GM12873 (cell line): Measurements from ENCODE around the gene SUPT20HL2.

Experiments
- TF ChIP-seq, protein P1 (sequence below): IDR thresholded peaks from 2 replicates; pipeline ENCODE4 v1.5.1; 2012; ENCODE audit warnings: low read depth, mild to moderate bottlenecking, moderate library complexity, low read length, control low read depth; ENCODE audit not compliant: insufficient read depth; ENCODE audit errors: missing control alignments

The SUPT20HL2 gene

DNA sequence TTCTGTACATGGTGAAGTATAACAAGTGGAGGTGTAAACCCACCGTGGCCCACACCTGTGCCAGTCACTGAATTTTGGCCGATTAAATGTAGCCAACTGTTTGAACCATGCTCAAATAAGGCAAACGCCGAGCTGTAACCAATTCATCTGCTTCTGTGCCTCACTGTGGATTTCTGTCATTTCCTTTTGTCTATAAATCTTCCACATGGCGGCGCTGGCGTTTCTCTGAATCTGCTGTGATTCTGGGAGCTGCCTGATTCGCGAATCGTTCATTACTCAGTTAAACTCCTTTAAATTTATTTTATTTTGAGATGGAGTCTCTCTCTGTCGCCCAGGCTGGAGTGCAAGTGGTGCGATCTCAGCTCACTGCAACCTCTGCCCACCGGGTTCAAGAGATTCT is 19.2 kb downstream of the SUPT20HL2 start:
- TF ChIP-seq, protein P1, sequence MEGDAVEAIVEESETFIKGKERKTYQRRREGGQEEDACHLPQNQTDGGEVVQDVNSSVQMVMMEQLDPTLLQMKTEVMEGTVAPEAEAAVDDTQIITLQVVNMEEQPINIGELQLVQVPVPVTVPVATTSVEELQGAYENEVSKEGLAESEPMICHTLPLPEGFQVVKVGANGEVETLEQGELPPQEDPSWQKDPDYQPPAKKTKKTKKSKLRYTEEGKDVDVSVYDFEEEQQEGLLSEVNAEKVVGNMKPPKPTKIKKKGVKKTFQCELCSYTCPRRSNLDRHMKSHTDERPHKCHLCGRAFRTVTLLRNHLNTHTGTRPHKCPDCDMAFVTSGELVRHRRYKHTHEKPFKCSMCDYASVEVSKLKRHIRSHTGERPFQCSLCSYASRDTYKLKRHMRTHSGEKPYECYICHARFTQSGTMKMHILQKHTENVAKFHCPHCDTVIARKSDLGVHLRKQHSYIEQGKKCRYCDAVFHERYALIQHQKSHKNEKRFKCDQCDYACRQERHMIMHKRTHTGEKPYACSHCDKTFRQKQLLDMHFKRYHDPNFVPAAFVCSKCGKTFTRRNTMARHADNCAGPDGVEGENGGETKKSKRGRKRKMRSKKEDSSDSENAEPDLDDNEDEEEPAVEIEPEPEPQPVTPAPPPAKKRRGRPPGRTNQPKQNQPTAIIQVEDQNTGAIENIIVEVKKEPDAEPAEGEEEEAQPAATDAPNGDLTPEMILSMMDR = peak; percentile 39

DNA sequence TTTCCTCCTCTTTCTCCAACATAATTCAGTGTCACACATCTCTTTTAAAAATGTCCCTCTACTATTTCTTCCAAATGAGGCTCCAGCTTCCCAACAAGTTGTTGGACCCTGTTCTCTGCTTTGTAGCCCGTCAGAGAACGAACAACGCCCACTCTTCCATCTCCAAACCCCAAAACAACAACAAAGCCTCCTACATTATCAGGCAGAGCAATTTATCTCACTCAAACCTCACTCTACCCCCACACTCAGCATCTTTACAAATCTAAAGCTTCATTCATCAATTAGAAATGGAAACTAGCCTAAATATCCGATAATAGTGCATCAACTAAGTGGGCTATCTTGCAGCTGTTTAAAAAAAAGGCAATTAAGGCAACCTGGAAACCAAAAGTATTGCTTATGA is 20.5 kb downstream of the SUPT20HL2 start:
- TF ChIP-seq, protein P1 = no peak

DNA sequence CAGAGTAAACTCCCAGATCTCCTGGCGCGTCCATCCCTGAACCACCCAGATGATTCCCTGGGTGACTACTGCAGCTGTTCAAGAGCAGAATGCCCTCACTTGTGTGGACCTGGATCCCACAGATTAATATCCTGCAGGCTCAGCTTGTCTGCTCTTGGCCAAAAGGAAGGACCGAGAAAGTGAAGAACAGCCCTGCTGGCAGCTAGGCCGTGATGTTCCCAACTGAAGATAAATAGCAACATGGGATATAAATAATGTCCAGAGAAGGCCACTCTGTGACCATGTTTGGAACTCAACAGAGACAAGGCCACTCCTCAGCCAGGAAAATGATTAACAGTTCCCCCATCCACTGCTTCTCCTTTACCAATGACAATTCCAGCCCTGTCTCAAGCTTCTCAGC is 21.5 kb downstream of the SUPT20HL2 start:
- TF ChIP-seq, protein P1 = no peak

DNA sequence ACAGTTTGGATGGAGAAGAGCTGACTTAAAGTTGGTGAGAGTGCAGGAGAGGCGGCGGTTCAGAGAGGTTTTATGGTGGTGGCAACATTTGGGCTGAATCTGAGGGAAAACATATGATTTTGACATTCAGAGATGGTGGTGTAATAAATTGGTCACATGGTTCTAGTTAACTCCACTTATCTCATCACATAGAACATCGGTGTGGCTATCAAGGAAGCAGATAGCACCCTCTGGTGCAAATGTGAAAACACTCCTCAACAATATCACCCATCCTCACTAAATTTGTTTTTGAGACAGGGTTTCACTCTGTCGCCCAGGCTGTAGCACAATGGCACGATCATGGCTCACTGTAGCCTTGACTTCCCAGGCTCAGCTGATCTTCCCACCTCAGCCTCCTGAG is 28.8 kb downstream of the SUPT20HL2 start:
- TF ChIP-seq, protein P1 = no peak

DNA sequence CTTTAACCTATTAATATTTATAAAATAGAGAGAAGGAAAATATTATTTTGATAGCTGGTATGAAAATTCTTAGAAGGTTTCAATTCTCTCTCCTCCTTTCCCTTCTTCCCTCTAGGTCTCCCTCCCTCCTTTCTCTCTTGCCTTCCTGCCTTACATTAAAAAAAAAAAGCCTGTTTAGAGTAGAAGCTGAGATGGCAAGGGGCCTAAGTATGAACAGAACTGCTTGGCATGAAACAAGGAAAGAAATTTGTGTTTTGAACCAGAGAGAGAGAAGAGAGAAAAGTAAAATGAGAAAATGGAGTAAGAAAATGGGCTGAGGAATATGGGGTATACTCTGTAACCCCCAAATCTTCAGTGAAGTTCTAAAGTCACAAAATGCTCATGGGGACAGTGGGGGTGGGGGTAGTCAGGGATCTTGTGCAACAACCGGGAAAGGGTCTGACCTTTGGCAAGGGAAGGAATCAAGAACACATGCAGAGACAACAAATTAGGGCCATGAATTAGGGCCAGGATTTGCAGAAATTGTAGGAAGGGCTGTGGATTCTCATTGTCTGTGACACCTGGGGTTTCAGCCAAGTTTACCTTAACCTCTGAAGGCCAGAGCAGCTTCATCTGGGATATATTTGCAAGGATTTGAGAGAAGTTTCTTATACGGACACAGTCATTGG is 30.6 kb downstream of the SUPT20HL2 start:
- TF ChIP-seq, protein P1 = no peak

DNA sequence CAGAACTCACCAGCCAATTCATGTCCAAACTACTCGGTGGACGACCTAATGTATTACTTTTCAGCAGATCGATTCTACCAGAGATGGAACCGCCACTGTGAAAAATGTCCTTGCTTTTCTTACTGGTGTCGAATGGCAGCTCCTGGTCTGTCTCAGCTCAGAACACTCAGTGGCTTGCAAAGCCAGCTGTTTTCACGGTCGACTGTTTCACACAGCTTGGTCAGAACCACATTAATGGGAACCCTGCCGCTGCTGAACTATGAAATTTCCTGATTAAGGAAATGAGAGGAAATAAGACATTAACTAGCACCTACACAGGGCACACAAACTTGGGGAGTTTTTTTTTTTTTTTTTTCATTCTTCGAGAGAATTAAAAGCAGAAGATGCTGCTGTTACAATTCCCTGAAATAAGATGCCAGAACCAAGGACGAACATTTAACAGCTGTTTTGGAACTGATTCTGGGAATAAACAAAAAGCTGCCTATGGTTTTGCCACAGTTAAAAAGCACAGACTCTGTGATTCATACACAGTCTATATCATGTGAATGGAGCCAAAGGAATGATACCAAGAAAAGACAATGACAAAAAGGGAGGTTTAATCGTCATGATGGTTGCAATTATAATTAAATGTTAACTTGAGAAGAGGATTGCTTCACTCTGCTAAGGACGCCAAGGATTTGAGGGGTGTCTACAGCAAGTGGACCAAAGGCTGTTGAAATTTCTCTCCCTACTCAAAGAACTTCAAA is 31.3 kb downstream of the SUPT20HL2 start:
- TF ChIP-seq, protein P1 = no peak

DNA sequence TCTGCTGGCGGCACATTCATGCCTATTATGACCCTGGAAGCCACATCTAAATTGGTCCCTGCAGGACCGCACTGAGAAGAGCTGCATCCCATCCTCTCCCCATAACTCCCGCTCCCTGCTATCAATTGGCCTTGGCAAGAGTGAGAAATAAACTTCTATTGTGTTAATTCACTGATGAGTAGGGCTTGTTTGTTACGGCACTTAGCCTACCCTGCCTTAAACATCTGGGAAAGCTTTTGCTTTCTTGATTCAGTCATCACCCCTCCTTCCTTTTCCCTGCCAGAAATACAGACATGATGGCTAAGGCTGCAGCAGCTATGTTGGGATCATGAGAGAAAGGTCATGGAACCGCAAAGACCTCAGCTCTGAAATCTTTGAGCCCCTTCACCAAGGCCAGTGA is 36.5 kb downstream of the SUPT20HL2 start:
- TF ChIP-seq, protein P1 = no peak
